ENCODE results near the gene RNF175. TPM values are rescaled to one million over a fixed set of nuclear protein-coding genes. Genes with fewer than 3 reads are reported as not detected.

Gene RNF175
- polyA plus RNA-seq, 4 donors: 0.38 to 0.72 TPM; not detected in 2

GRCh38 chr4:153780876-153781275, 21.1 kb upstream of the RNF175 start:
- H3K4me1 ChIP-seq (ENCODE audit: control insufficient read depth in 3 of 3, insufficient read depth in 2 of 3, low read depth in 1 of 3, low read length in 2 of 3): no peaks in the 10 kb centered on the region
- peaks cover 0 to 20% (median 13%) of the 10 kb centered on the region in 3 donors for H3K27me3 ChIP-seq (ENCODE audit: control insufficient read depth in 3 of 3, insufficient read depth in 3 of 3, low read length in 3 of 3)
- no peak overlapping the region for H3K27ac ChIP-seq (ENCODE audit: low read depth in 1 of 3, low read length in 2 of 3)
- no peaks in the 10 kb centered on the region for H3K9me3 ChIP-seq (ENCODE audit: control insufficient read depth in 2 of 2, insufficient read depth in 1 of 2, low read depth in 1 of 2, low read length in 1 of 2)
- no peak overlapping the region for H3K4me3 ChIP-seq (ENCODE audit: low read depth in 1 of 3, low read length in 3 of 3)
- FAIRE-seq (no peak), DNase-seq (no peak)
- 60 to 89% (median 78%) methylated on average over 1 of the region's 1 CpG for WGBS, 3 donors
- no peaks in the 10 kb centered on the region for H3K36me3 ChIP-seq (ENCODE audit: control insufficient read depth in 3 of 3, insufficient read depth in 2 of 3, low read depth in 1 of 3, low read length in 3 of 3)

GRCh38 chr4:153780221-153780620, 20.4 kb upstream of the RNF175 start:
- FAIRE-seq (no peak), DNase-seq (no peak)
- Histone ChIP-seq H3K36me3 (ENCODE audit: control insufficient read depth in 3 of 3, insufficient read depth in 2 of 3, low read depth in 1 of 3, low read length in 3 of 3) (no peaks in the 10 kb centered on the region), H3K4me1 (ENCODE audit: control insufficient read depth in 3 of 3, insufficient read depth in 2 of 3, low read depth in 1 of 3, low read length in 2 of 3) (no peaks in the 10 kb centered on the region), H3K27me3 (ENCODE audit: control insufficient read depth in 3 of 3, insufficient read depth in 3 of 3, low read length in 3 of 3) (peaks cover 0 to 19% (median 13%) of the 10 kb centered on the region in 3 donors), H3K4me3 (ENCODE audit: low read depth in 1 of 3, low read length in 3 of 3) (no peak overlapping the region), H3K27ac (ENCODE audit: low read depth in 1 of 3, low read length in 2 of 3) (no peak overlapping the region), H3K9me3 (ENCODE audit: control insufficient read depth in 2 of 2, insufficient read depth in 1 of 2, low read depth in 1 of 2, low read length in 1 of 2) (no peaks in the 10 kb centered on the region)
- 60 to 71% (median 63%) methylated on average over 2 of the region's 2 CpGs for WGBS, 3 donors

GRCh38 chr4:153778383-153778782, 18.6 kb upstream of the RNF175 start:
- DNase-seq (no peak), FAIRE-seq (no peak)
- WGBS, 3 donors: 75 to 94% (median 89%) methylated on average over 1 of the region's 1 CpG
- no peak overlapping the region for H3K4me3 ChIP-seq (ENCODE audit: low read depth in 1 of 3, low read length in 3 of 3)
- H3K27ac ChIP-seq (ENCODE audit: low read depth in 1 of 3, low read length in 2 of 3): no peak overlapping the region
- H3K36me3 ChIP-seq (ENCODE audit: control insufficient read depth in 3 of 3, insufficient read depth in 2 of 3, low read depth in 1 of 3, low read length in 3 of 3): no peaks in the 10 kb centered on the region
- no peaks in the 10 kb centered on the region for H3K9me3 ChIP-seq (ENCODE audit: control insufficient read depth in 2 of 2, insufficient read depth in 1 of 2, low read depth in 1 of 2, low read length in 1 of 2)
- peaks cover 0 to 14% (median 12%) of the 10 kb centered on the region in 3 donors for H3K27me3 ChIP-seq (ENCODE audit: control insufficient read depth in 3 of 3, insufficient read depth in 3 of 3, low read length in 3 of 3)
- H3K4me1 ChIP-seq (ENCODE audit: control insufficient read depth in 3 of 3, insufficient read depth in 2 of 3, low read depth in 1 of 3, low read length in 2 of 3): no peaks in the 10 kb centered on the region

- no peak for FAIRE-seq
- Histone ChIP-seq H3K9me3 (ENCODE audit: control insufficient read depth in 2 of 2, insufficient read depth in 1 of 2, low read depth in 1 of 2, low read length in 1 of 2) (no peaks in the 10 kb centered on the region), H3K4me3 (ENCODE audit: low read depth in 1 of 3, low read length in 3 of 3) (no peak overlapping the region)
Measured at GRCh38 chr4:153777421-153777820, 17.6 kb upstream of the RNF175 start.

GRCh38 chr4:153776601-153777000, 16.8 kb upstream of the RNF175 start:
- Histone ChIP-seq H3K4me3 (ENCODE audit: low read depth in 1 of 3, low read length in 3 of 3) (no peak overlapping the region), H3K36me3 (ENCODE audit: control insufficient read depth in 3 of 3, insufficient read depth in 2 of 3, low read depth in 1 of 3, low read length in 3 of 3) (no peaks in the 10 kb centered on the region), H3K9me3 (ENCODE audit: control insufficient read depth in 2 of 2, insufficient read depth in 1 of 2, low read depth in 1 of 2, low read length in 1 of 2) (no peaks in the 10 kb centered on the region), H3K27me3 (ENCODE audit: control insufficient read depth in 3 of 3, insufficient read depth in 3 of 3, low read length in 3 of 3) (peaks cover 0 to 11% (median 11%) of the 10 kb centered on the region in 3 donors), H3K4me1 (ENCODE audit: control insufficient read depth in 3 of 3, insufficient read depth in 2 of 3, low read depth in 1 of 3, low read length in 2 of 3) (no peaks in the 10 kb centered on the region), H3K27ac (ENCODE audit: low read depth in 1 of 3, low read length in 2 of 3) (no peak overlapping the region)
- 75 to 87% (median 85%) methylated on average over 3 of the region's 3 CpGs for WGBS, 3 donors
- DNase-seq: no peak
- no peak for FAIRE-seq

More at GRCh38 chr4:153777421-153777820, 17.6 kb upstream of the RNF175 start:
- H3K4me1 ChIP-seq (ENCODE audit: control insufficient read depth in 3 of 3, insufficient read depth in 2 of 3, low read depth in 1 of 3, low read length in 2 of 3): no peaks in the 10 kb centered on the region
- no peak overlapping the region for H3K27ac ChIP-seq (ENCODE audit: low read depth in 1 of 3, low read length in 2 of 3)
- no peak for DNase-seq
- peaks cover 0 to 14% (median 13%) of the 10 kb centered on the region in 3 donors for H3K27me3 ChIP-seq (ENCODE audit: control insufficient read depth in 3 of 3, insufficient read depth in 3 of 3, low read length in 3 of 3)
- no peaks in the 10 kb centered on the region for H3K36me3 ChIP-seq (ENCODE audit: control insufficient read depth in 3 of 3, insufficient read depth in 2 of 3, low read depth in 1 of 3, low read length in 3 of 3)

GRCh38 chr4:153773236-153773690, 13.4 kb upstream of the RNF175 start:
- WGBS, 3 donors: 55 to 71% (median 68%) methylated on average over 2 of the region's 2 CpGs
- no peak overlapping the region for H3K4me3 ChIP-seq (ENCODE audit: low read depth in 1 of 3, low read length in 3 of 3)
- peaks cover 0 to 4% (median 3%) of the 10 kb centered on the region in 3 donors for H3K27me3 ChIP-seq (ENCODE audit: control insufficient read depth in 3 of 3, insufficient read depth in 3 of 3, low read length in 3 of 3)
- H3K9me3 ChIP-seq (ENCODE audit: control insufficient read depth in 2 of 2, insufficient read depth in 1 of 2, low read depth in 1 of 2, low read length in 1 of 2): no peaks in the 10 kb centered on the region
- no peaks in the 10 kb centered on the region for H3K4me1 ChIP-seq (ENCODE audit: control insufficient read depth in 3 of 3, insufficient read depth in 2 of 3, low read depth in 1 of 3, low read length in 2 of 3)
- no peaks in the 10 kb centered on the region for H3K36me3 ChIP-seq (ENCODE audit: control insufficient read depth in 3 of 3, insufficient read depth in 2 of 3, low read depth in 1 of 3, low read length in 3 of 3)
- no peak for FAIRE-seq
- H3K27ac ChIP-seq (ENCODE audit: low read depth in 1 of 3, low read length in 2 of 3): no peak overlapping the region
- DNase-seq: no peak

GRCh38 chr4:153771046-153771445, 11.2 kb upstream of the RNF175 start:
- Histone ChIP-seq H3K4me3 (ENCODE audit: low read depth in 1 of 3, low read length in 3 of 3) (no peak overlapping the region), H3K4me1 (ENCODE audit: control insufficient read depth in 3 of 3, insufficient read depth in 2 of 3, low read depth in 1 of 3, low read length in 2 of 3) (no peaks in the 10 kb centered on the region), H3K36me3 (ENCODE audit: control insufficient read depth in 3 of 3, insufficient read depth in 2 of 3, low read depth in 1 of 3, low read length in 3 of 3) (no peaks in the 10 kb centered on the region), H3K27me3 (ENCODE audit: control insufficient read depth in 3 of 3, insufficient read depth in 3 of 3, low read length in 3 of 3) (peaks cover 0 to 4% (median 3%) of the 10 kb centered on the region in 3 donors), H3K9me3 (ENCODE audit: control insufficient read depth in 2 of 2, insufficient read depth in 1 of 2, low read depth in 1 of 2, low read length in 1 of 2) (no peaks in the 10 kb centered on the region), H3K27ac (ENCODE audit: low read depth in 1 of 3, low read length in 2 of 3) (no peak overlapping the region)
- FAIRE-seq (no peak), DNase-seq (no peak)

GRCh38 chr4:153766758-153767157, 6.9 kb upstream of the RNF175 start:
- FAIRE-seq (no peak), DNase-seq (no peak)
- Histone ChIP-seq H3K9me3 (ENCODE audit: control insufficient read depth in 2 of 2, insufficient read depth in 1 of 2, low read depth in 1 of 2, low read length in 1 of 2) (no peaks in the 10 kb centered on the region), H3K27ac (ENCODE audit: low read depth in 1 of 3, low read length in 2 of 3) (no peak overlapping the region), H3K4me3 (ENCODE audit: low read depth in 1 of 3, low read length in 3 of 3) (no peak overlapping the region), H3K4me1 (ENCODE audit: control insufficient read depth in 3 of 3, insufficient read depth in 2 of 3, low read depth in 1 of 3, low read length in 2 of 3) (no peaks in the 10 kb centered on the region), H3K36me3 (ENCODE audit: control insufficient read depth in 3 of 3, insufficient read depth in 2 of 3, low read depth in 1 of 3, low read length in 3 of 3) (no peaks in the 10 kb centered on the region), H3K27me3 (ENCODE audit: control insufficient read depth in 3 of 3, insufficient read depth in 3 of 3, low read length in 3 of 3) (peaks cover 0 to 13% (median 6%) of the 10 kb centered on the region in 3 donors)
- WGBS, 3 donors: 74 to 85% (median 75%) methylated on average over 6 of the region's 6 CpGs

GRCh38 chr4:153765894-153766293, 6.1 kb upstream of the RNF175 start:
- H3K27ac ChIP-seq (ENCODE audit: low read depth in 1 of 3, low read length in 2 of 3): no peak overlapping the region
- DNase-seq (no peak), FAIRE-seq (no peak)

More at GRCh38 chr4:153765894-153766293, 6.1 kb upstream of the RNF175 start:
- Histone ChIP-seq H3K36me3 (ENCODE audit: control insufficient read depth in 3 of 3, insufficient read depth in 2 of 3, low read depth in 1 of 3, low read length in 3 of 3) (no peaks in the 10 kb centered on the region), H3K9me3 (ENCODE audit: control insufficient read depth in 2 of 2, insufficient read depth in 1 of 2, low read depth in 1 of 2, low read length in 1 of 2) (no peaks in the 10 kb centered on the region), H3K4me3 (ENCODE audit: low read depth in 1 of 3, low read length in 3 of 3) (no peak overlapping the region), H3K27me3 (ENCODE audit: control insufficient read depth in 3 of 3, insufficient read depth in 3 of 3, low read length in 3 of 3) (peaks cover 0 to 21% (median 6%) of the 10 kb centered on the region in 3 donors), H3K4me1 (ENCODE audit: control insufficient read depth in 3 of 3, insufficient read depth in 2 of 3, low read depth in 1 of 3, low read length in 2 of 3) (no peaks in the 10 kb centered on the region)
- 80 to 87% (median 81%) methylated on average over 8 of the region's 8 CpGs for WGBS, 3 donors
